SH-SY5Y (cell line): ENCODE results near the gene TCF23.

ENCODE experiments used
- GATA2 ChIP-seq: IDR thresholded peaks from 2 replicates; pipeline ENCODE4 v1.6.1; 2011; ENCODE audit warnings: mild to moderate bottlenecking, low read depth, low read length
- GATA3 ChIP-seq: IDR thresholded peaks from 2 replicates; pipeline ENCODE4 v1.6.1; 2011; ENCODE audit warnings: low read depth, mild to moderate bottlenecking, low read length, moderate library complexity

DNA sequence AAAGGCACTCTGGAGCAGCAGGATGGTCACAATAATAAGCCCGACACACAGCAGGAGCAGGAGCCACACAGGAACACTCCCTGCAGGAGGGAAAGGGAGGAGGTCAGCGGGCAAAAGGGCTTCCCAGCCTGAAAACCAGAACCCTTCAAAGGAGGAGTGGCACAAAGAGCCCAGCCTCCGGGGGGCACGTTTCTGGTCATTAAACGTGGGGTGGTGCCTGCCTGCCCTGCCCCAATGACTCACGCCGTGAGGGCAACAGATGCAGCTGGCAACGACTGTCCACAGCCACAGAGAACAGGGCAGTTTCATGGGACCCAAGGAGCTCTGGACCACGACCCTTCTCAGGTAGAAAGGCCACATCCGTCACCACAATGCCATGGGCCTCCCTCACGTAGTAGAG, 17.4 kb upstream of the TCF23 start:
- no peak for TF ChIP-seq GATA2
- no peak for TF ChIP-seq GATA3
